Heart right ventricle (tissue), 16 donors: ENCODE results near the gene MRPL53. TPM values are rescaled to one million over a fixed set of nuclear protein-coding genes. Genes with fewer than 3 reads are reported as not detected.
A peak's percentile ranks its signal among the peaks of the same experiment; 100 is the strongest.

Experiments used
- ATAC-seq, 8 donors: fragments of 200-7000 bp; cut with Tn5 transposase; one replicate each; pipeline ENCODE4 v1.9.1; 2020; ENCODE audit warnings: mild to moderate bottlenecking in 8 of 8, moderate library complexity in 8 of 8, moderate number of reproducible peaks in 1 of 8
- DNase-seq, 2 donors: peaks; one replicate each; pipeline ENCODE4 v3.0.0-alpha.2; 2020
- H3K27ac ChIP-seq, 10 donors: fragments of 200-600 bp; sonication (generic) in 2 of 10; one replicate each; pipeline versions ENCODE4 v1.5.0 to v1.8.0; 2020 to 2022; ENCODE audit warnings: mild to moderate bottlenecking in 3 of 10
- H3K27me3 ChIP-seq, 7 donors: fragments of 200-600 bp; one replicate each; pipeline ENCODE4 v1.8.0; 2021 to 2022; ENCODE audit warnings: mild to moderate bottlenecking in 2 of 7
- H3K36me3 ChIP-seq, 9 donors: fragments of 200-600 bp; sonication (generic) in 1 of 9; one replicate each; pipeline versions ENCODE4 v1.5.0 to v1.8.0; 2020 to 2022; ENCODE audit warnings: mild to moderate bottlenecking in 2 of 9
- H3K4me1 ChIP-seq, 9 donors: fragments of 200-600 bp; sonication (generic) in 1 of 9; one replicate each; pipeline versions ENCODE4 v1.5.0 to v1.8.0; 2020 to 2022; ENCODE audit warnings: mild to moderate bottlenecking in 4 of 9
- H3K4me3 ChIP-seq, 10 donors: fragments of 200-600 bp; sonication (generic) in 2 of 10; one replicate each; pipeline versions ENCODE4 v1.5.0 to v1.8.0; 2020 to 2022; ENCODE audit warnings: mild to moderate bottlenecking in 7 of 10, moderate library complexity in 2 of 10
- H3K9me3 ChIP-seq, 11 donors: fragments of 200-600 bp in 10 of 11; sonication (generic) in 2 of 11; one replicate each; pipeline versions ENCODE4 v1.5.0 to v1.8.0; 2013 to 2022; ENCODE audit warnings: mild to moderate bottlenecking in 2 of 11, control low read depth in 1 of 11, moderate library complexity in 1 of 11
- CTCF ChIP-seq, 9 donors: fragments of 200-600 bp; sonication (generic) in 2 of 9; IDR thresholded peaks; one replicate each; pipeline versions ENCODE4 v1.5.0 to v1.8.0; 2021 to 2022; ENCODE audit warnings: antibody characterized with exemption in 9 of 9, mild to moderate bottlenecking in 5 of 9, moderate library complexity in 1 of 9
- WGBS, 2 donors: extraction: QIAGEN DNeasy Blood & Tissue Kit; methylation state at CpG; one replicate each; pipeline ENCODE4 v1.1.7; 2013; ENCODE audit warnings: inconsistent platforms in 1 of 2; 5-methylcytosine and 5-hydroxymethylcytosine counted together
- intact Hi-C, 10 donors: fragments of 100-400 bp; cut with DNase I; formaldehyde crosslinking; loops; one replicate each; pipeline versions ENCODE4 v1.11.1 to v1.14.2; 2022
- polyA plus RNA-seq, 2 donors: library from polyadenylated mRNA; stranded (reverse); fragments of 200-250 nt; gene quantifications; one replicate each; pipeline ENCODE4 v1.2.3, GENCODE V29; 2013
- total RNA-seq, 10 donors: library from RNA; stranded (reverse); fragmentation: NEBNext Ultra II Directional in 3 of 10; extraction: Animal tissue kit (Norgen Biotek cat#: 25700) in 3 of 10; gene quantifications; one replicate each; pipeline versions ENCODE4 v1.2.1 to v1.2.4, GENCODE V29; 2021 to 2023
- donor health status: Arrhythmogenic right ventricular cardiomyopathy.
- donor health status: ischemic (EF 13 %, LVEDD 7.1; RV severe dilation, severe dysfunction).
- donor health status: healthy with polysubstance abuse.
- donor health status: DM: no; HTN: yes; CAD: no.
- donor health status: DM: no; HTN: no; CAD: no.
- donor health status: ischemic (EF 25% LVEDD 6.9; RV normal size, moderate dysfunction).
- donor health status: ischemic (EF 25% LVEDD 5.7; RV mildly dilated, moderate dysfunction).
- donor health status: healthy.
- donor health status: DM: yes; HTN: yes; CAD: no.
- donor health status: Ischemic cardiomyopathy.
- donor health status: ischemic (EF 35%, LVEDD 5.7; RV mildly dilated, moderate dysfunction).
- donor health status: nonischemic (EF 11% LVEDD 7.7; RV severe dilation, severe dysfunction).
- donor health status: DM: yes; HTN: yes; CAD: no.
- donor health status: PGD.
- donor health status: ischemic (EF 29% LVEDD 5.4; RV normal size, mild dysfunction).
- donor health status: nonischemic (EF 23%, LVEDD 6.1; RV moderate dilation, normal function).

The MRPL53 gene
- total and polyA plus RNA-seq, 12 donors = 92.3 to 188 (median 148) TPM

GRCh38 chr2:74499267-74499939 lies 26.9 kb upstream of the MRPL53 start, which contains the start of gene LBX2:
Gene LBX2 (minus strand): TSS chr2:74499603. CDS start chr2:74499537, 66 bp downstream.
- Histone ChIP-seq H3K4me3 (peak within 1 kb of the TSS in 7 of 10 donors; percentile 22 to 57 (median 40)), H3K27me3 (peaks cover 9 to 74% (median 66%) of the 10 kb centered on the region in 7 donors), H3K9me3 (no peaks in the 10 kb centered on the region), H3K36me3 (peaks cover 0 to 6% (median 0%) of the 10 kb centered on the region in 9 donors), H3K4me1 (peaks cover 11 to 56% (median 43%) of the 10 kb centered on the region in 9 donors), H3K27ac (no peak within 1 kb of the TSS)
- DNase-seq = no peak
- 2 to 5% methylated on average over 65 of the region's 65 CpGs for WGBS, 2 donors
- intact Hi-C loops = no loop called here
- ATAC-seq = no peak
- no peak for TF ChIP-seq CTCF (IDR thresholded peaks at IDR 0.05)

- TF ChIP-seq CTCF (IDR thresholded peaks at IDR 0.05) = no peak
- peaks cover 11 to 49% (median 38%) of the 10 kb centered on the region in 9 donors for H3K4me1 ChIP-seq
- 2% methylated on average over 41 of the region's 41 CpGs for WGBS, 2 donors
- H3K27ac ChIP-seq = no peak overlapping the region
- ATAC-seq (no peak), DNase-seq (no peak)
- H3K36me3 ChIP-seq = peaks cover 0 to 12% (median 3%) of the 10 kb centered on the region in 9 donors
- intact Hi-C loops = no loop called here
- H3K4me3 ChIP-seq = peak overlapping the region in 7 of 10 donors; percentile 22 to 57 (median 40)
- H3K9me3 ChIP-seq = no peaks in the 10 kb centered on the region
- peaks cover 9 to 70% (median 64%) of the 10 kb centered on the region in 7 donors for H3K27me3 ChIP-seq
Measured at GRCh38 chr2:74498500-74499266, 26.2 kb upstream of the MRPL53 start.

- intact Hi-C loops = no loop called here
- 2 to 4% methylated on average over 61 of the region's 61 CpGs for WGBS, 2 donors
- no peak for TF ChIP-seq CTCF (IDR thresholded peaks at IDR 0.05)
Measured at GRCh38 chr2:74497777-74498499, 25.5 kb upstream of the MRPL53 start.

More at GRCh38 chr2:74497777-74498499, 25.5 kb upstream of the MRPL53 start:
- H3K9me3 ChIP-seq = no peaks in the 10 kb centered on the region
- H3K36me3 ChIP-seq = peaks cover 0 to 19% (median 9%) of the 10 kb centered on the region in 9 donors
- H3K4me1 ChIP-seq = peaks cover 11 to 42% (median 35%) of the 10 kb centered on the region in 9 donors
- peak in 5 of 8 donors; percentile 7 to 22 (median 16) for ATAC-seq
- peaks cover 9 to 64% (median 62%) of the 10 kb centered on the region in 7 donors for H3K27me3 ChIP-seq
- no peak overlapping the region for H3K27ac ChIP-seq
- peak in 1 of 2 donors; percentile 37 for DNase-seq
- peak overlapping the region in 8 of 10 donors; percentile 22 to 57 (median 38) for H3K4me3 ChIP-seq
